Thyroid gland (tissue), 4 donors: ENCODE results near the gene CHCHD5.

ENCODE experiments used
- CTCF ChIP-seq, 6 experiments: fragments of 200-600 bp in 3 of 6; fragments of 450-650 bp in 3 of 6; sonication (generic) in 3 of 6; IDR thresholded peaks; one replicate each; pipeline ENCODE4 v1.5.1; 2016 to 2019; ENCODE audit warnings: antibody characterized with exemption in 6 of 6, mild to moderate bottlenecking in 2 of 6, inconsistent platforms in 1 of 6, moderate library complexity in 1 of 6
- POLR2A ChIP-seq, 2 donors: fragments of 450-650 bp; IDR thresholded peaks; one replicate each; pipeline ENCODE4 v1.6.1; 2017; ENCODE audit warnings: antibody characterized with exemption in 2 of 2, mild to moderate bottlenecking in 2 of 2, moderate library complexity in 1 of 2

GRCh38 chr2:112637289-112637660 is 52.9 kb downstream of the CHCHD5 start:
- TF ChIP-seq CTCF (IDR thresholded peaks at IDR 0.05) (no peak), POLR2A (IDR thresholded peaks at IDR 0.05) (no peak)
